Epithelial cell of proximal tubule (primary cell): ENCODE results near the gene PAH. TPM values are rescaled to one million over a fixed set of nuclear protein-coding genes. Genes with fewer than 3 reads are reported as not detected.

Experiments
- DNase-seq: peaks from one replicate; pipeline ENCODE4 v3.0.0-alpha.2; 2011; ENCODE audit warnings: low read depth
- H3K4me3 ChIP-seq: 2 replicates; pipeline ENCODE4 v1.5.1; 2011; ENCODE audit warnings: low read depth, mild to moderate bottlenecking, low read length
- total RNA-seq: library from RNA; depleted of rRNA; stranded (reverse); fragments of >200 nt; gene quantifications from 2 replicates; pipeline ENCODE4 v1.2.3, GENCODE V29; 2015
- TF ChIP-seq, protein P1 (sequence below): conservative IDR thresholded peaks from 2 replicates; pipeline ENCODE4 v1.5.1; 2012; ENCODE audit warnings: low read depth, mild to moderate bottlenecking, low read length

Gene PAH
- total RNA-seq, 1 donor from 2014 or later, result not detected

DNA sequence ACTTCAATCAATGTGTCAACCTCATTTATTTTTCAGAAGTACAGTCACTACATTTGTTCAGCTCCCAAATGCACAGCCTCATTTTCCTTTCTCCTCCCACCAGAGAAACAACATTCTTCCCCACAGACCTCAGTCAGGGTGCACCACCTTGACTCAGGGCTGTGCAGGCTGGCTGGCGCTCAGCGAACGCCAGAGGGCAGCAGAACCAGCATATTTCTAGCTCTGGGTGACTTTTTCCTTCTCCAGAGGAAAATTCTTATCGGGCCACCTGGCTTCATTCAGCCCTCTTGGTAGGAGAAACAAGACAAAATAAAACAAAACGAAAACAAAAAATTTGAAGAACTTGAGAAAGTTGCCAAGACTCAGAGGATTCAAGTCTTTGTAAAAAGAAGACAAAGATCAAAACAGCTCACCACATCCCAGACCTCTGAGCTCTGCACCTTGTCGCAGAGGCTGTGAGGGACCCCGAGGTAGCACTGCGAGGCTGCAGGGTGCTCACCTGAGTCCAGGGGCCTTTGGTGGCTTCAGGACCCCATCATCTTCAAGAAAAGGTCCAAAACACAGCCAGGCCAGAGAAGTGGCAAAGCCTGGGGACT lies 33.7 kb downstream of the PAH start:
- TF ChIP-seq, protein P1, sequence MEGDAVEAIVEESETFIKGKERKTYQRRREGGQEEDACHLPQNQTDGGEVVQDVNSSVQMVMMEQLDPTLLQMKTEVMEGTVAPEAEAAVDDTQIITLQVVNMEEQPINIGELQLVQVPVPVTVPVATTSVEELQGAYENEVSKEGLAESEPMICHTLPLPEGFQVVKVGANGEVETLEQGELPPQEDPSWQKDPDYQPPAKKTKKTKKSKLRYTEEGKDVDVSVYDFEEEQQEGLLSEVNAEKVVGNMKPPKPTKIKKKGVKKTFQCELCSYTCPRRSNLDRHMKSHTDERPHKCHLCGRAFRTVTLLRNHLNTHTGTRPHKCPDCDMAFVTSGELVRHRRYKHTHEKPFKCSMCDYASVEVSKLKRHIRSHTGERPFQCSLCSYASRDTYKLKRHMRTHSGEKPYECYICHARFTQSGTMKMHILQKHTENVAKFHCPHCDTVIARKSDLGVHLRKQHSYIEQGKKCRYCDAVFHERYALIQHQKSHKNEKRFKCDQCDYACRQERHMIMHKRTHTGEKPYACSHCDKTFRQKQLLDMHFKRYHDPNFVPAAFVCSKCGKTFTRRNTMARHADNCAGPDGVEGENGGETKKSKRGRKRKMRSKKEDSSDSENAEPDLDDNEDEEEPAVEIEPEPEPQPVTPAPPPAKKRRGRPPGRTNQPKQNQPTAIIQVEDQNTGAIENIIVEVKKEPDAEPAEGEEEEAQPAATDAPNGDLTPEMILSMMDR, result peak; percentile 94
- no peak overlapping the region for H3K4me3 ChIP-seq
- DNase-seq, result no peak

DNA sequence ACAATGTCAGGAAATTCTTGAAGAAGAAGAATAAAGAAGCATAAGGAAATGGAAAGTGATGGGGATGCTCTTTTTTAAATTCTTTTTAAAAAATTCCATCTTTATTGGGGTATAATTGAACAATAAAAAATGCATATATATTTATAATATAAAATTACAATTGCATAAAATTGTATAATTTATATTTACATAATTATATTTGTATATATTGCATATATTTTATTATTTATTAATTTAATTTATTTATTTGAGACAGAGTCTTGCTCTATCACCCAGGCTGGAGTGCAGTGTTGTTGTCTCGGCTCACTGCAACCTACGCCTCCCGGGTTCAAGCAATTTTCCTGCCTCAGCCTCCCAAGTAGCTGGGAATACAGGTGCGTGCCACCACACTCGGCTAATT lies 36.3 kb downstream of the PAH start:
- TF ChIP-seq, protein P1, result no peak
- no peak overlapping the region for H3K4me3 ChIP-seq
- no peak for DNase-seq

DNA sequence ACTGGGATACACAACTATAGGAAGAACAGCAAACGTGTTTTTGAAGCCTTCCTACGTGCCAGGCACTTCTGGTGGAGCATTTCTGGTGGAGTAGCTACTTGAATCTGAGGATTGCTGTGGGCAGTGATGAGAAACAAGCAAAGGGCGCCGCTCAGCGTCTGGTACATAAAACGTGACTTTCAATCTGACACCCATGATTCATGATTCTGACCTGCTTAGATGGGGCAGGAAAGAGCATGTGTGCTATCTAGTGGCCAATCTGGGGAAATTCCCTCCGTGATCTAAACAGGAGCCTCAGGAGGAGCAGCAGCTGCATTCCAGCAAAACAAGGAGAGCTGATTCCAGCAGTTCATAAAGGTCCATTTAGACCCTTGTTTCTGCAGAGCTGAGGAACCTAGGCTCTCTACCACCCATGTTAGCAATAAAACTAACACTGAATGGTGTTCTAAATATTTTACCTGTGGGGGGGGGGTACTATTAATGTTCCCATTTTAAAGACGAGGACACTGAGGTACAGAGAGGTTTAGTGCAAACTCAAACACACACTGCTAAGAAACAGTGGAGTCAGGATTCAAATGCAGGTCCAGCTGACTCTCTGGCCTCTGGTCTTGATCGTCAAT lies 37.8 kb downstream of the PAH start:
- peak; percentile 70 for DNase-seq
- TF ChIP-seq, protein P1, result peak; percentile 75
- no peak overlapping the region for H3K4me3 ChIP-seq

DNA sequence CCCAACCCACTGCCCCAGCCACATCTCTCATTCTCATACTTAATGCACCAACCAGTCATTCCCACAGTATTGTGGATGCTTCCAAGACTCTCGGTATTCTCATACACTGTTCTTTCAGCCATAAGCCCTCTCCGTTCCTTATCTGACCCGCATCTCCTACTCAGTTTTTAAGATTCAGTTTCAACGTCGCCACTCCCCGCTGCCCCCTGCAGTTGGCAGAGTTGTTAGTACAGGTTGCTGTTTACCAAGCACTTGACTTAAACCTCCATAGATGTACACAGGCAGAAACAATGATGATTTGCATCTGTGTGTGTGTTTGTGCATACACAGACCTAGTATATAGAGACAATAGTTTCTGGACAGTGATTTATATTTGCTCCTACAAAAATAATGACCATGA lies 40.2 kb downstream of the PAH start:
- DNase-seq, result no peak
- TF ChIP-seq, protein P1, result peak; percentile 39
- no peak overlapping the region for H3K4me3 ChIP-seq

DNA sequence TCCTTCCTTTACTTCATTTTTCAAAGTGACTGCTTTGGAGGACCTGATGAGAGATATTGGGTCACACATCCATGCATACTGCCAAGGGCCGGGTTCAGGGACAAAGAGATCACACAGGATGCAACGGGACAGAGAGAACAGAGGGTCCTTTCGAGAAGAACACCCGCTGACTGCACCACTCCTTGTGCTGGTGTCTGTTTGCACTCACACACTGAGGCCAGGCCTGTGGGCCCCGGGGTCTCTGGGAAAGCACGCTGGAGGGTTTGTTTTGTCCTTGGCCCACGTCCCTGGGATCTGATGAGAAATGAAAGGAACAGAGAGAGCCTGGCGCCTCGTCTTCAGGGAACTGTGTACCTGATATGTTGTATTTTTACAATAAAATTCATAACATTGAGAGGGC lies 42.2 kb downstream of the PAH start:
- H3K4me3 ChIP-seq, result no peak overlapping the region
- DNase-seq, result no peak

DNA sequence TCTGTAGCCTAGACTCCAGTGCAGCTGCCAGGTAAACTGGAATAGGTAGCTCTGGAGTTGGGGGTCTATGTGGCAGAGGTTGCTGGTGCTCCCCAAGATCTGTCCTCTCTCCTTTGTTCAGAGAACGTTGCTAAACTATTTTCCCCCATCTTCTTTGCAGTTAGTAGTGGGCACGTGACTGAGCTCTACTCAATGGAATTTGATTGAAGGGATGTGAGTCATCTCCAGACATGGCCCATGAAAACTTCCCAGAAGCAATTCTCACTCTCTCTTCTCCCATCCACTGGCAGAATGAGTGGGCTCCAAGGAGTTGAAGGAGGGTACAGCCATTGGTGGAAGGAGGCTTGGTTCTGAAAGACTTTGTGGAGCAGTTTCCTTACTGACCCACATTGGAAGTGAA lies 44.0 kb downstream of the PAH start:
- H3K4me3 ChIP-seq, result no peak overlapping the region
- DNase-seq, result no peak
- TF ChIP-seq, protein P1, result no peak

More for the DNA sequence above, 42.2 kb downstream of the PAH start:
- TF ChIP-seq, protein P1, result no peak

DNA sequence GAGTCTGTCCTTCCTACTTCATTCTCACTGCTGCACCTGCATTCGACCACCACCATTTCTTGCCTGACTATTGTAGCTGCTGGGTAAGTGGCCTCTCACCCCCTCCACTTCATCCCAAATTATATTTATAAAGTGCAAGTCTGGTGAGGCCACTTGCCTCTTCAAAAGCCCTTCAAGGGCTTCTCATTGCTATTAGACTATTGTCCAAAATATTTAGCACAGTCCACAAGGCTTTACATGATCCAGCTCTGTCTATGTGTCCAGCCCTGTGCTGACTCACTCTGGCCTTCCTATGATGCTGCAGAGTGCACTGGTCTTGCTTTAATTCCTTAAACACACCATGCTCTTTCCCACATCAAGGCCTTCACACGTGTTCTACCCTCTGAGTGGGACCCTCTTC lies 46.0 kb downstream of the PAH start:
- TF ChIP-seq, protein P1, result no peak
- H3K4me3 ChIP-seq, result no peak overlapping the region
- no peak for DNase-seq
